Measurements from ENCODE around the gene MRPS27. TPM values are rescaled to one million over a fixed set of nuclear protein-coding genes. Genes with fewer than 3 reads are reported as not detected.

MRPS27 gene
- total RNA-seq, 1 donor from 2014 or later = 56.0 TPM

GRCh38 chr5:72213482-72213881 is 106.6 kb downstream of the MRPS27 start:
- H3K27me3 Mint-ChIP-seq (ENCODE audit: low read depth) = no peaks in the 10 kb centered on the region
- no peak for DNase-seq (ENCODE audit: low spot score in 2 of 2, unreplicated experiment in 2 of 2)
- TF ChIP-seq, protein P1, sequence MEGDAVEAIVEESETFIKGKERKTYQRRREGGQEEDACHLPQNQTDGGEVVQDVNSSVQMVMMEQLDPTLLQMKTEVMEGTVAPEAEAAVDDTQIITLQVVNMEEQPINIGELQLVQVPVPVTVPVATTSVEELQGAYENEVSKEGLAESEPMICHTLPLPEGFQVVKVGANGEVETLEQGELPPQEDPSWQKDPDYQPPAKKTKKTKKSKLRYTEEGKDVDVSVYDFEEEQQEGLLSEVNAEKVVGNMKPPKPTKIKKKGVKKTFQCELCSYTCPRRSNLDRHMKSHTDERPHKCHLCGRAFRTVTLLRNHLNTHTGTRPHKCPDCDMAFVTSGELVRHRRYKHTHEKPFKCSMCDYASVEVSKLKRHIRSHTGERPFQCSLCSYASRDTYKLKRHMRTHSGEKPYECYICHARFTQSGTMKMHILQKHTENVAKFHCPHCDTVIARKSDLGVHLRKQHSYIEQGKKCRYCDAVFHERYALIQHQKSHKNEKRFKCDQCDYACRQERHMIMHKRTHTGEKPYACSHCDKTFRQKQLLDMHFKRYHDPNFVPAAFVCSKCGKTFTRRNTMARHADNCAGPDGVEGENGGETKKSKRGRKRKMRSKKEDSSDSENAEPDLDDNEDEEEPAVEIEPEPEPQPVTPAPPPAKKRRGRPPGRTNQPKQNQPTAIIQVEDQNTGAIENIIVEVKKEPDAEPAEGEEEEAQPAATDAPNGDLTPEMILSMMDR (IDR thresholded peaks at IDR 0.05; ENCODE audit: unreplicated experiment) = no peak
- H3K9me3 Mint-ChIP-seq = no peaks in the 10 kb centered on the region
- H3K4me1 Mint-ChIP-seq = peaks cover 12% of the 10 kb centered on the region
- H3K36me3 Mint-ChIP-seq = peaks cover 13% of the 10 kb centered on the region
- H3K27ac Mint-ChIP-seq = no peak overlapping the region
- H3K4me3 Mint-ChIP-seq = no peak overlapping the region

DNA sequence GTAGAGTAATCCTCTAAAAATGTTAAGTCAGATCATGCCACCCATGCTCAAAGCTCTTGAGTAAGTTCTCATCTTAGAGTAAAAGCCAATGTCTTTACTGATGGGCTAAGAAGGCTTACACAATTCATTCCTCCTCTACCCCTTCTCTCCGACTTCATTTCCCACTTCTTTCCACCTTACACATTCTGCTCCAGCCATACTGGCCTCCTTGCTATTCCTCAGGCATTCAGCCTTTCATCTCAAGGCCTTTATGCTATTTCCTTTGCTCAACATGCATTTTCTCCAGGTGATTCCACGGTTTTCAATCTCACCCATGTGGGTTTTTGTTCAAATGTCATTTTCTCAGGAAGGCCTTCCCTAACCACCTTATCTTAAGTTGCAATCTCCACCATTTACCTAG is 107.9 kb downstream of the MRPS27 start:
- Mint-ChIP-seq H3K4me3 (no peak overlapping the region), H3K27ac (no peak overlapping the region), H3K27me3 (ENCODE audit: low read depth) (no peaks in the 10 kb centered on the region), H3K9me3 (no peaks in the 10 kb centered on the region), H3K4me1 (peaks cover 12% of the 10 kb centered on the region), H3K36me3 (peaks cover 2% of the 10 kb centered on the region)
- no peak for DNase-seq (ENCODE audit: low spot score in 2 of 2, unreplicated experiment in 2 of 2)
- TF ChIP-seq, protein P1 (IDR thresholded peaks at IDR 0.05; ENCODE audit: unreplicated experiment) = no peak

- H3K4me1 Mint-ChIP-seq = peaks cover 12% of the 10 kb centered on the region
- no peak overlapping the region for H3K4me3 Mint-ChIP-seq
- H3K36me3 Mint-ChIP-seq = peaks cover 7% of the 10 kb centered on the region
- no peaks in the 10 kb centered on the region for H3K27me3 Mint-ChIP-seq (ENCODE audit: low read depth)
- H3K9me3 Mint-ChIP-seq = no peaks in the 10 kb centered on the region
- DNase-seq (ENCODE audit: low spot score in 2 of 2, unreplicated experiment in 2 of 2) = no peak
- peak overlapping the region; percentile 54 for H3K27ac Mint-ChIP-seq
- TF ChIP-seq, protein P1 (IDR thresholded peaks at IDR 0.05; ENCODE audit: unreplicated experiment) = no peak
Measured at GRCh38 chr5:72210888-72211678, 109.0 kb downstream of the MRPS27 start.

DNA sequence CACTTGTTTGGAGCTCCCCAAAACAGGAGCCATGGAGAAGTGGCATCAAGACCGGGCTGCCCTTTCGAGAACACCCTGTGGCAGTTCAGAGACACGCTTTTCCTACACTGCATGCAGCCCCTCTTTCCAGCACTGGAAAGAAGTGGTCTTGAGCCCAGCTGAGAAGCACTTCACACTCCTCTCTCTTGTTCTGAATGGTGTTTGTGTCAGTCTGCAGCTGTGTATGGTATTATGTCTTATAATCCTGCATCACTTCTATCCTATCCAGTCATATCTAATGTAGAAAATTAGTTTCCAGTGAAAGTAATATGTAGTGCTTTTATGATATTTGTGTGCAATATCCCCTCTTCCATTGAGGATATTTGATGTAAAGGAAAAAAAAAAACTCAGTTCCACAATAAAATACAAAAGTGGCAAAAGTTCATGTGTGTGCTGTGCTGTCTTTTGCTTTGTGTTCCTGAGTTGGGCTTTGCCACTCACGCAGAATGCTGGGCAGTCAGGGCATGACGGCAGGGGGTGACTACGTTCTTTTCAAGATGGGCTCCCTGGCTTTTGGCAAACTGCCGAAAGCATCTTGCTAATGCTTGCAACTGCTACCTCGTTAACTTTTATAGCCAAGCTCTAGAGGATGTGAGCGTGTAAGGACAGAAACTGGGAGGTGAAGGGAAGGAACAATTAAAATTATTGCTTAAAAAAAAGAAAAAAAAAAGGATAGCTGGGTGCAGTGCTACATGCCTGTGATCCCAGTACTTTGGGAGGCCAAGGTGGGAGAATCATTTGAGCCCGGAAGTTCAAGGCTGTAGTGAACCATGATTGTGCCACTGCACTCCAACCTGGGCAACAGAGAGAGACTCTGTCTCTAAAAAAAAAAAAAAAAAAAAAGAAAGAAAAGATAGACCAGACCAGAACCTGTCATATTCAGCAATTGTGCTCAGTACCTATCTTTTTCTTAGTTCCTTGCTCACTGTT is 110.6 kb downstream of the MRPS27 start:
- H3K4me1 Mint-ChIP-seq = peaks cover 12% of the 10 kb centered on the region
- H3K36me3 Mint-ChIP-seq = peaks cover 18% of the 10 kb centered on the region
- H3K27me3 Mint-ChIP-seq (ENCODE audit: low read depth) = no peaks in the 10 kb centered on the region
- H3K9me3 Mint-ChIP-seq = no peaks in the 10 kb centered on the region
- H3K27ac Mint-ChIP-seq = no peak overlapping the region
- TF ChIP-seq, protein P1 (IDR thresholded peaks at IDR 0.05; ENCODE audit: unreplicated experiment) = no peak
- H3K4me3 Mint-ChIP-seq = no peak overlapping the region
- no peak for DNase-seq (ENCODE audit: low spot score in 2 of 2, unreplicated experiment in 2 of 2)

DNA sequence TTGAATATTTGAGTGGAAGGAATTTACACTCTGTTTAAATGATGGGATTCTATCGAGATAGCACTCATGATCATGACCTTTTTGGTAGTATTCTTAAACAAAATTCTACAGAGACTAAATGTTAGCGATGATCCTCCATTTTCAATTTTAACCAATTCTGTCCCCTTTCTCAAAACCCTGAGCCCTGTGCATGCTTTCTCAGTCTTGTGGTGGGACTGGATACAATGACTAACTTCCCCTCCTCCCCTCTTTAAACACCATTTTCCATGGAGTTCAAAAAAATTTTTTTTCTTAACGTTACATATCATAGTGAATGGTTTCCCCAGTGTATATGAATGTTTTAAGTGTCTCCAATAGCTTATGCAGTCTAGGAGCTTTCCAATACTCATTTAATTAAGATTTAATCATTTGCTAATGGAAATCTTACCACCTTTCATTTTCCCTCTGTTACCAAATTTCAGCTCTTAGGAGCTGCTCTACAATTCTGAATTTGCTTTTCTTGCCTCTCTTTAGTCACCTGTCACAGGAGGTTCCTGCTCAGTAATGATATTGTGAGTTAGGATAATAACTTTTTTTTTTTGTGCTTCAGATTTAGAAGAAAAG is 111.6 kb downstream of the MRPS27 start:
- no peaks in the 10 kb centered on the region for H3K9me3 Mint-ChIP-seq

More for the DNA sequence above, 111.6 kb downstream of the MRPS27 start:
- no peak overlapping the region for H3K4me3 Mint-ChIP-seq
- TF ChIP-seq, protein P1 (IDR thresholded peaks at IDR 0.05; ENCODE audit: unreplicated experiment) = no peak
- no peak overlapping the region for H3K27ac Mint-ChIP-seq
- peaks cover 22% of the 10 kb centered on the region for H3K36me3 Mint-ChIP-seq
- peaks cover 12% of the 10 kb centered on the region for H3K4me1 Mint-ChIP-seq
- no peaks in the 10 kb centered on the region for H3K27me3 Mint-ChIP-seq (ENCODE audit: low read depth)
- no peak for DNase-seq (ENCODE audit: low spot score in 2 of 2, unreplicated experiment in 2 of 2)
